Esophagus squamous epithelium (tissue), 4 donors: ENCODE measurements around the gene COX8A.

Experiments
- POLR2A ChIP-seq, 4 donors: fragments of 450-650 bp; IDR thresholded peaks; one replicate each; pipeline ENCODE4 v1.6.1; 2017; ENCODE audit warnings: antibody characterized with exemption in 4 of 4, mild to moderate bottlenecking in 4 of 4, moderate library complexity in 3 of 4
- TF ChIP-seq, protein P1 (sequence below), 6 experiments: fragments of 450-650 bp in 4 of 6; fragments of 200-600 bp in 2 of 6; sonication (generic) in 2 of 6; IDR thresholded peaks; one replicate each; pipeline ENCODE4 v1.5.1; 2016 to 2019; ENCODE audit warnings: antibody characterized with exemption in 6 of 6, mild to moderate bottlenecking in 4 of 6, moderate library complexity in 4 of 6

DNA sequence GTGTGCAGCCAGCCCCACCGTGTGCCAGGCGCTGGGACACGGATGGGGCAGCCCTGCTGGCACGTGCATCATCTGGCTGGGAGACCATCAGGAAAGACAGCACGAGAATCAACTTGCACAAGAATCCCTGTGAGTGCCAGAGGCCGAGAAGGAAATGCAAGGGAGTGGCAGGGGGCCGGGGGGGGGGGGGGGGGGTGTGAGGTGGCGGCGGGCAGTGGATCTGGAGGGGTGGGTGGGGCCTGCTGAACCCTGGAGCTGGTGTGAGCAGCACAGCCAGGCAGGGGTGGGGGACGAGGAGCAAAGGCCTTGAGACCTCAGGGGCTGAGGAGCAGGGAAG lies 47.3 kb downstream of the COX8A start:
- TF ChIP-seq, protein P1, sequence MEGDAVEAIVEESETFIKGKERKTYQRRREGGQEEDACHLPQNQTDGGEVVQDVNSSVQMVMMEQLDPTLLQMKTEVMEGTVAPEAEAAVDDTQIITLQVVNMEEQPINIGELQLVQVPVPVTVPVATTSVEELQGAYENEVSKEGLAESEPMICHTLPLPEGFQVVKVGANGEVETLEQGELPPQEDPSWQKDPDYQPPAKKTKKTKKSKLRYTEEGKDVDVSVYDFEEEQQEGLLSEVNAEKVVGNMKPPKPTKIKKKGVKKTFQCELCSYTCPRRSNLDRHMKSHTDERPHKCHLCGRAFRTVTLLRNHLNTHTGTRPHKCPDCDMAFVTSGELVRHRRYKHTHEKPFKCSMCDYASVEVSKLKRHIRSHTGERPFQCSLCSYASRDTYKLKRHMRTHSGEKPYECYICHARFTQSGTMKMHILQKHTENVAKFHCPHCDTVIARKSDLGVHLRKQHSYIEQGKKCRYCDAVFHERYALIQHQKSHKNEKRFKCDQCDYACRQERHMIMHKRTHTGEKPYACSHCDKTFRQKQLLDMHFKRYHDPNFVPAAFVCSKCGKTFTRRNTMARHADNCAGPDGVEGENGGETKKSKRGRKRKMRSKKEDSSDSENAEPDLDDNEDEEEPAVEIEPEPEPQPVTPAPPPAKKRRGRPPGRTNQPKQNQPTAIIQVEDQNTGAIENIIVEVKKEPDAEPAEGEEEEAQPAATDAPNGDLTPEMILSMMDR (IDR thresholded peaks at IDR 0.05), result no peak
- TF ChIP-seq POLR2A (IDR thresholded peaks at IDR 0.05), result no peak
